ENCODE measurements around the gene COL12A1. TPM values are rescaled to one million over a fixed set of nuclear protein-coding genes. Genes with fewer than 3 reads are reported as not detected.

COL12A1 gene
- total RNA-seq, 2 experiments from 2014 or later, result not detected

GRCh38 chr6:75115481-75115880, 90.4 kb downstream of the COL12A1 start:
- ChIA-PET CTCF (no interaction called here), POLR2A (no interaction called here)
- Mint-ChIP-seq H3K9me3 (no peaks in the 10 kb centered on the region), H3K4me1 (ENCODE audit: low read depth) (no peaks in the 10 kb centered on the region), H3K36me3 (ENCODE audit: low read depth) (no peaks in the 10 kb centered on the region), H3K27me3 (peaks cover 4% of the 10 kb centered on the region), H3K27ac (no peak overlapping the region), H3K4me3 (no peak overlapping the region)
- Histone ChIP-seq H3K27me3 (ENCODE audit: control insufficient read depth in 1 of 2, insufficient read depth in 2 of 2, low read length in 2 of 2) (no peaks in the 10 kb centered on the region), H3K27ac (ENCODE audit: low read depth in 1 of 2, low read length in 2 of 2) (no peak overlapping the region), H3K9me3 (ENCODE audit: control insufficient read depth in 1 of 2, insufficient read depth in 1 of 2, low read length in 2 of 2) (no peaks in the 10 kb centered on the region), H3K36me3 (ENCODE audit: insufficient read depth, low read length) (no peaks in the 10 kb centered on the region), H3K4me1 (ENCODE audit: insufficient read depth, low read length) (no peaks in the 10 kb centered on the region), H3K4me3 (ENCODE audit: low read length) (no peak overlapping the region)
- DNase-seq (no peak), ATAC-seq (ENCODE audit: poor library complexity) (no peak)
- intact Hi-C loops (cut with DNase I, micrococcal nuclease), result no loop called here
- no peak for TF ChIP-seq CTCF (IDR thresholded peaks at IDR 0.05)

- intact Hi-C loops (cut with DNase I, micrococcal nuclease), result no loop called here
- no peak for ATAC-seq (ENCODE audit: poor library complexity)
- no peak for TF ChIP-seq CTCF (IDR thresholded peaks at IDR 0.05)
- Mint-ChIP-seq H3K27me3 (peaks cover 5% of the 10 kb centered on the region), H3K9me3 (no peaks in the 10 kb centered on the region), H3K4me1 (ENCODE audit: low read depth) (no peaks in the 10 kb centered on the region), H3K36me3 (ENCODE audit: low read depth) (no peaks in the 10 kb centered on the region), H3K4me3 (no peak overlapping the region), H3K27ac (no peak overlapping the region)
- no peaks in the 10 kb centered on the region for H3K27me3 ChIP-seq (ENCODE audit: control insufficient read depth in 1 of 2, insufficient read depth in 2 of 2, low read length in 2 of 2)
- no peaks in the 10 kb centered on the region for H3K9me3 ChIP-seq (ENCODE audit: control insufficient read depth in 1 of 2, insufficient read depth in 1 of 2, low read length in 2 of 2)
- H3K27ac ChIP-seq (ENCODE audit: low read depth in 1 of 2, low read length in 2 of 2), result no peak overlapping the region
- H3K36me3 ChIP-seq (ENCODE audit: insufficient read depth, low read length), result no peaks in the 10 kb centered on the region
- no peak overlapping the region for H3K4me3 ChIP-seq (ENCODE audit: low read length)
- no peaks in the 10 kb centered on the region for H3K4me1 ChIP-seq (ENCODE audit: insufficient read depth, low read length)
- DNase-seq, result no peak
- CTCF ChIA-PET, result interaction anchor here (1.0 kb wide), 1 partner anchor 94 kb away, joined by 3 read pairs; no protein-coding TSS in a partner anchor
- POLR2A ChIA-PET, result no interaction called here
Measured at GRCh38 chr6:75114806-75115205, 91.0 kb downstream of the COL12A1 start.

- intact Hi-C loops (cut with DNase I, micrococcal nuclease), result no loop called here
- no peak for TF ChIP-seq CTCF (IDR thresholded peaks at IDR 0.05)
- Mint-ChIP-seq H3K4me1 (ENCODE audit: low read depth) (no peaks in the 10 kb centered on the region), H3K27ac (no peak overlapping the region), H3K9me3 (no peaks in the 10 kb centered on the region), H3K36me3 (ENCODE audit: low read depth) (no peaks in the 10 kb centered on the region), H3K27me3 (peaks cover 5% of the 10 kb centered on the region), H3K4me3 (no peak overlapping the region)
- ATAC-seq (ENCODE audit: poor library complexity) (no peak), DNase-seq (no peak)
- Histone ChIP-seq H3K4me3 (ENCODE audit: low read length) (no peak overlapping the region), H3K9me3 (ENCODE audit: control insufficient read depth in 1 of 2, insufficient read depth in 1 of 2, low read length in 2 of 2) (no peaks in the 10 kb centered on the region), H3K27me3 (ENCODE audit: control insufficient read depth in 1 of 2, insufficient read depth in 2 of 2, low read length in 2 of 2) (no peaks in the 10 kb centered on the region), H3K27ac (ENCODE audit: low read depth in 1 of 2, low read length in 2 of 2) (no peak overlapping the region), H3K36me3 (ENCODE audit: insufficient read depth, low read length) (no peaks in the 10 kb centered on the region), H3K4me1 (ENCODE audit: insufficient read depth, low read length) (no peaks in the 10 kb centered on the region)
- POLR2A ChIA-PET, result no interaction called here
- CTCF ChIA-PET, result interaction anchor here (1.0 kb wide), 1 partner anchor 95 kb away, joined by 3 read pairs; no protein-coding TSS in a partner anchor
Measured at GRCh38 chr6:75114195-75114594, 91.7 kb downstream of the COL12A1 start.
